IPS-NIHi7 (cell line): ENCODE measurements around the gene VDAC1.
"Not testable (repeated sequence)": the region's sequence is repeated elsewhere in the genome, so short reads cannot be mapped to it uniquely, and the experiment has no call there.

ENCODE experiments used
- DNase-seq: peaks from one replicate; pipeline ENCODE4 v3.0.0; 2012; ENCODE audit warnings: mixed read lengths; ENCODE audit errors: extremely low spot score

The VDAC1 gene

DNA sequence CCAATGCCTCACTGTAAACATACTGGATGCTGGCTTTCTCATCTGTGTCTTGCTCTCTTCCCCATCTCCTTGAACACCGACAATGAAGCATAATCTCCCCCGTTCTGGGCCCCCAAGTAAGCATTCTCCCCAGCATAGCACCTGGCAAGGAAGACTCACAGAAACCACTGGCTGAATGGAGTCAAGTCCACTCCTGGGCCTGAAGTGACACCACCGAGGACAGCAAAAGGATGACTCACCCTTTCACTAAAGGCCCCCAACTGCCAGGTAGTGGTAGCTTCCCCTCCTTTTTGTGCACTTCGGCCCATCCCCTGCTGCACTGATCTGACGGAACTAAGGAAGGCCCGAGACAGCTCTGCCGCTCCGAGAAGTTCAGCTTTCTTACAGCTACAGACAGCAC is 9.4 kb downstream of the VDAC1 start:
- no peak for DNase-seq

GRCh38 chr5:133994990-133995333 is 9.8 kb downstream of the VDAC1 start:
- DNase-seq, result no peak

DNA sequence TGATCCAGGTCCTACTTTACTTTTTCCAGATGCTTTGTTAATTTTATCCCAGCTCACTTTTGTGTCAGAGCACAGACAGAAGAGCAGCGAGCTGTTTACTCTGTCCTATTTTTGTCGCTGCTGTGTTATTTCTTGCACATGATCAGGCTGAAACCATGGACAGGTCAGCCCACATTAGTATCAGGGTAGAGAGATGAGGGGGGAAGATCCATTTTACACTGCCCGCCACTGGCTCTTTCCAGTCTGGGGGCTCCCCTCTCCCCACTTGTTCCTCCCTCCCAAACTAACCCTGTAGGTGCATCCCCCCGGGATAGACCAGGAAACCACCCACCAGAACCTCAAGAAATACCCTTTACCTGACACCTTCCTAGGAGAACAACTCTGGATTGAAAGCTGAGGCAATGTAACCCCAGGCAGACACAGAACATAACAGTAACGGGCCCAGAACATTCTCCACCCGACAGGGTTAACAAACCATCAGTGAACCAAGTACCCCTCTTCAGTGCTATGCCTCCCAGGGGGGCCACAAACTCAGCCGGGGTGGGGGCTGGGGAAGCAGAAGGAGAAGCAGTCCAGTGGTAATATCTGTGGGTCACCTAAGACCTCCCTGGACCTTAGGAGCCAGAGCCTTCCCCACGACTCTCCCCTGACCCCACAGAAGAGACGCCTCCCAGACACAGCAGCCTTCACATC is 10.3 kb downstream of the VDAC1 start:
- no peak for DNase-seq

- DNase-seq, result no peak
These were observed 11.4 kb downstream of the VDAC1 start for GRCh38 chr5:133993185-133993936.

DNA sequence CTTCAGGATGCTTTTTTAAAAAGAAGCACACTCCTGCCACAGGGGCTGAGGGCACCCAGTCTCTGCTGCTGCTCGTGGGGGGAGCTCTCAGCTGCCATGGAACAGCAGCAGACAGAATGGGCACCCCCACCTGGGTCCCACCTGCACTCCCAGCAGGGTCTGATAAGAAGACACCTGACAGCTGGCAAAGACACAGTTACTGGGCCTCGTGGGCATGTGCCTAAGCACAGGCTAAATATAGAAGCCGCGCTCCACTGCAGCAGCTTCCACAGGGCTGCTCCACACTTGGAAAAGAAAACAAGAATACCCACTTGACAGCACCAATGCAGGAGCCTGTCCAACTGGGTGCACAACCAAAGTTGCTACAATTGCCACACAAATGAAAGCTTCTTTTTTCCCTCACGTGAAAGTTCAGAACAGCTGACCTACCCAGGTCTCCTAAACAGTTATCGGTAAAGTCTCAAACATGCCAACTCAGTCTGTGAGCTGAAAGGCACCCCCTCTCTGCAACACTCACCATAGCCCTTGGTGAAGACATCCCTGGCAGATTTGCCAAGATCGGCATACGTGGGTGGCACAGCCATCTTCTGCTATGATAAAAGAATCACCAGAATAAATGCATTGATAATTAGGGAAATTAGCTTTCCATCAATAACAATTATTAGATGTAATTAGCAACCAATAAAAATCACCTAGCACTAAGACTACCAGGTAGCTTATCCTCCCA is 12.2 kb downstream of the VDAC1 start:
- no peak for DNase-seq

- DNase-seq, result no peak
These were observed 13.4 kb downstream of the VDAC1 start for GRCh38 chr5:133991171-133991910.

GRCh38 chr5:133990396-133990795 is 14.4 kb downstream of the VDAC1 start:
- no peak for DNase-seq

DNA sequence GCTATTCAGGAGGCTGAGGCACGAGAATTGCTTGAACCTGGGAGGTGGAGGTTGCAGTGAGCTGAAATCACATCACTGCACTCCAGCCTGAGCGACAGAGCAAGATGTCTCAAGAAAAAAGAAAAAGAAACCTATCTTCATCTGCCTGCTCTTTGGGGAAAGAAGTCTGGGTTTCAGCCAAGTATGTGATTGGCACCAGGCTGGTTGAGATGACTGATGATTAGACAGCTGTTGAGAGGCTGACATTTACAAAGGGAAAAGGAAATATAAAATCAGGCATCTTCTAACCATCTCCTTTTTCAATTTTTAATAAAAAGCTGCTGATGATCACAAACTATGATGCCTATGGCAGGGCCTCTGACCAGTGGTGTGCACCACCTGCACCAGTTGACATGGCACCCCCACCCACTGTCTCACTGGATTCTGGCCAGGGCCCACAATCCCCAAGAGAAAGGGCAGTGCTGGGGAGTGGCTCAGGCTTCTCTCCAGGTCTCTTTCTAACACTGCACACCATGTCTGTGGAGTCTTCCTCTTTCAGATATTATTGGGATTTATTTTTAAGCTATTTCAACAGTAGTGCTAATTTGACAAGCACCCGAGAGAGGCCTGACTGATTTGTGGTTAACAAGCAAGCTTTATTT is 19.1 kb downstream of the VDAC1 start:
- DNase-seq, result no peak

DNA sequence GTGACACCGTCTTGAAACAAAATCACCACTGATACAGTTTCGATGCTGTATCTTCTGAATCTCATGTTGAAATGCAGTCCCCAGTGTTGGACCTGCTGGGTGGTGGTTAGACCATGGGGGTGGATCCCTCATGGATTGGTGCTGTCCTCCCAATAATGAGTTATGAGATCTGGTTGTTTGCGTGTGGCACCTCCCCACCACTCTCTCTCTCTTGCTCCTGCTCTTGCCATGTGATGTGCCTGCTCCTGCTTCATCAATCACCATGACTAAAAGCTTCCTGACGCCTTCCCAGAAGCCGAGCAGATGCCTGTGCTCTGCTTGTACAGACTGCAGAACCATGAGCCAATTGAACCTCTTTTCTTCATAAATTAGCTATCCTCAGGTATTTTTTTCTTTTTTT is 21.1 kb downstream of the VDAC1 start:
- no peak for DNase-seq

DNA sequence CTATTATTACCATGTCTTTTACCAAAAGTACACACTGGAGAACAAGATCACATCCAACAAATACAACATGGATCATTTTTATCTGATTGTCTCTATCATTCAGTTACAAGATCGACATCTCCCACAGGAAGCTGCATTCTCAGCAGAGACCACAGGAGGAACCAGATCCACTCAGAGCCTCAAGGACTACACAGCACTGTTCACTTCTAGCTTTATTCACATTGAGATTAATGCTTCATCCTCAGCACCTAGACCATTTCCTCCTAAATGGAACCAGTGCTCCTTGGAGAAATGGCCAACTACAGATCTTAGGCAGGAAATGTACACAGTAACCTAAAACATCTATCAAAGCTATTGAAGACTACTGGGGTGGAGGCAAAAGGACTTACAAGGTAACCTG is 23.1 kb downstream of the VDAC1 start:
- DNase-seq, result no peak

DNA sequence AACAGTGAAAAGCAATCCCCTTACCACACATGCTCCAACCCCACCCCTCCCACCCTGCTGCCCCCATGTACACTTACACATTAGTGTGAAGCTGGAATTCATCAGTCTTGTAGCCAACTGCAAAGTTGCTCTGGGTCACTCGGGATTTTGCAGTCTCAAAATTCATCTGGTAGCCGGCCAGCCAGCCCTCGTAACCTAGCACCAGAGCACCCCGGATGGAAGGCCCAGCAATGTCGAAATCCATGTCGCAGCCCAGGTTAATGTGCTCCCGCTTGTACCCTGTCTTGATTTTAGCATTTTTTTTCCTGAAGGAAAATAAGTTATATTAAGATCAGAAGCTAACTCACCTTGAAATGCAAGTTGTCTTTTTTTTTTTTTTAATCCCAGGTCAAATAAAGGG is 24.1 kb downstream of the VDAC1 start:
- DNase-seq, result no peak

DNA sequence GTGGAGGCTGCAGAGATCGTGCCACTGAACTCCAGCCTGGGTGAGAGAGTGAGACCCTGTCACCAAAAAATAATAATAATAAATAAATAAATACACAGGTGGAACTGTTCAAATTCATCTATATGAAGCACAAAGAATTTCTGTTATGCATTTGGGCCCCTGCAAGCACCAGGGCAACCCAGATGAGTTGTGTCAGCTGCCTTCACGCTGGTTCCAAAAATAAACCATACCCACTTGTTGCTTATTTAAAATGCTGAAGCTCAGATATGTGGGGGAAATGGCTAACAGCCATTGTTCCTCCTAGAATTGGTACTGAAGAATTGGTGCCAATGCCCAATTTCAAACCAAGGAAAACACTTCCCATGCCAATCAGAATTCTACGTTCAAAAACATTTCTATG is 25.8 kb downstream of the VDAC1 start:
- no peak for DNase-seq

GRCh38 chr5:133977858-133978257 is 26.9 kb downstream of the VDAC1 start:
- DNase-seq, result no peak

DNA sequence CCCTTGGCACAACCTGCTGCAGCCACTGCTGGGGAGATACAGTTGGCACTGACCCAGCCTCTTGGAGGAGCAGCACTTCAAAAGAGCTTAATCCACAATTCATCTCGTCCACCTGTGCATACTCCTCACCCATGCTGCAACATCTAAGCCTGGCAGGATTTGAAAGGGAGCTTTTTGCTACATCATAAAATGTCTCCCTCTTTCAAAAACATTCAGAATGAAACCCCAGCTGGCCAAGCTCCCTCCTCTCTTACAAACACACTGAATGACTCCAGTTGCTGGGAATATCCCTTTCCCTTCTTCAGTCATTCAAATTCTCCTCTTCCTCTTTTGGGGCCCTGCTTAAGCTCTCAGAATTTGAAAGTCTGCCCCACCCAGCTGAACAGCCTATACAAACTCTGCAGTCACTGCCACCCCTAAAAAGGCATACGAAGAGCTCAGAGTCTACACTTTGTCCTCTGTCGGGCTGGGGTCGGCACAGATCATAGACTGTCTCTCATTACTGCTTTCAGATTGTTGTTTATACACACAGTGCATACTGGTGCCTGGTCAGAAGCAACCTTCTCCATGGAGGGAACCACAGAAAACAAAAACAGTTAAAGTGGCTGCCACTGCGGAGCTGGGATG is 27.5 kb downstream of the VDAC1 start:
- no peak for DNase-seq

DNA sequence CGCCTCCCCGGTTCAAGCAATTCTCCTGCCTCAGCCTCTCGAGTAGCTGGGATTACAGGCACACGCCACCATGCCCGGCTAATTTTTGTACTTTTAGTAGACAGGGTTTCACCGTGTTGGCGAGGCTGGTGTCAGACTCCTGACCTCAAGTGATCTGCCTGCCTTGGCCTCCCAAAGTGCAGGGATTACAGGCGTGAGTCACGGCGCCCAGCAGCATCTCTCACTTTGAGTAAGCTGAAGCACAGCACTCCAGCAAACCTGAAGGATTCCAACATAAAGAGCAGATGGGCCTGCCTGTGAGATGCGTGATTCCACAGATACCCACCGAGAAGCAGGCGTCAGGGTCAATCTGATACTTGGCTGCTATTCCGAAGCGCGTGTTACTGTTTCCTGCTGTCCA is 29.2 kb downstream of the VDAC1 start:
- DNase-seq, result not testable (repeated sequence)

- DNase-seq, result no peak
These were observed 30.6 kb downstream of the VDAC1 start for GRCh38 chr5:133974142-133974541.

- no peak for DNase-seq
These were observed 34.4 kb downstream of the VDAC1 start for GRCh38 chr5:133970325-133970909.

DNA sequence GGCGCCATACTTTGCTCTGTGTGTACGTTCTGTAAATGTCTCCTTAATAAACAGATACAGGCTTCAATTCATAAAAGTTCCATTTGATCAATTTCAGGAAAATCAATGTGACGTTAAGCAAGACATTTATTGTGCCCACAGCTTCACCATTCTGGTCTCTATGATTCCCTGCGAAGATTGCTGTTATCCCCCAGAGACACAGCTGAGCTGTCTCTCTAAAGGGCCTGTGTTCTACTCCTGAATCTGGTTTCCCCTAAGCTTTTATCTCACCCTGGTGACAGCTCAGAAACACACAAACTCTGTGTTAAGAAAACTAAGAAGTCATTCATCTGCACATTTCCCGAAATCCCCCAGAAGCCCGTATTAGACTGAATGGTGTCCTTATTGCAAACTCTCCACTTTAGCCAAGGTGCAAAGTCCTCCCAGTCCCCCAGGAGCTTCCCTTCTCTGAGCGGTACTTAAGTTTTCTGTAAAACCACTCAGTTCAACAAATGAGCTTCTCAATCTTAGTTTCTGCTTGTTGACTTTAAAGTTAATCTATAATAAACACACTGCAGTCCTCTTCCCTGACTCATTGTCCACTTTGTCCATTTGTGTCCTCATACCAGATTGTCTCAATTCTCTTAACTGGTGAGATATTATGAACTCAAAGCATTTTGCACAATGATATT is 35.0 kb downstream of the VDAC1 start:
- no peak for DNase-seq

DNA sequence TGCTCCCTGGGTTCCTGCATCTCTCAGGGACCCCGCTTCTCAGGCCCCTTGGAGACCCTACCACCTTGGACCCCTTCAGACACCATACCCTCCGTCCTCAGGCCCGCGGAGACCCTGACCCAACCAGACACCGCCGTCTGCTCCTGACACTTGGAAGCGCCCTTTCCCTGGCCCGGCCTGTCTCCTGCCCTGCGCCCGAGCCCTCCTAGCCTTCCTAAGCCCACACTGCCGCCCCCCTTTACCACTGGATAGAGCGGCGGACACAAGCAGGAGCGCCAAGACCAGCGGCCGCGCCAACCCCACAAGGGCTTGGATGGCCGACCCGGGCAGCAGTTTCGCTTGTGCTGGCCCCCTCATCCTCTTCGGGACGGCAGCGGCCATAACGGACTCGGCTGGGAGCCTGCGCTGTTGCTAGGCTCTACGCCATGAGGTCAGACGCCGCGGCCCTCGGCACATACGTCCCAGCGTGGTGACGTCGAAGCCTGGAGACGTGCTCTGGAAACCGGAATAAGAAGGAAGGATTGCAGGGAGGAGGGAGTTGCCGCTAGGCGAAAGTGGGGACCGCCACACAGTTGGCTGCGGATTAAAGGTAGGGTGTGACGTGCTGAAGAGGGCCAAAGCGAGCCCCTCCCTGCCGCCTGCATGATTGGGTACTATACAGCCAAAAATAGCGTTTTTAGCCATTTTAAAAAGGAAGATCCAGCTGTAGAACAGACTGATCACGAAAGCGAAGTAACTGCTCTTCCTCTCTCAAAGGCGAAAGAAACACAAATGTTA is 36.4 kb downstream of the VDAC1 start, which contains the start of gene C5orf15:
C5orf15 (minus strand) TSS at position 422 of the 777 bp plus-strand sequence; CDS start at position 381, 41 bp downstream.
- peak; percentile 96 for DNase-seq
